ENCODE data around the gene TRIM40. TPM values are rescaled to one million over a fixed set of nuclear protein-coding genes. Genes with fewer than 3 reads are reported as not detected.

The TRIM40 gene, protein sequence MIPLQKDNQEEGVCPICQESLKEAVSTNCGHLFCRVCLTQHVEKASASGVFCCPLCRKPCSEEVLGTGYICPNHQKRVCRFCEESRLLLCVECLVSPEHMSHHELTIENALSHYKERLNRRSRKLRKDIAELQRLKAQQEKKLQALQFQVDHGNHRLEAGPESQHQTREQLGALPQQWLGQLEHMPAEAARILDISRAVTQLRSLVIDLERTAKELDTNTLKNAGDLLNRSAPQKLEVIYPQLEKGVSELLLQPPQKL
- polyA plus RNA-seq (2011; rRNA removed) (not detected in 2 replicates), polyA minus RNA-seq (2011; rRNA and poly(A)+ RNA removed) (not detected in 2 replicates)

DNA sequence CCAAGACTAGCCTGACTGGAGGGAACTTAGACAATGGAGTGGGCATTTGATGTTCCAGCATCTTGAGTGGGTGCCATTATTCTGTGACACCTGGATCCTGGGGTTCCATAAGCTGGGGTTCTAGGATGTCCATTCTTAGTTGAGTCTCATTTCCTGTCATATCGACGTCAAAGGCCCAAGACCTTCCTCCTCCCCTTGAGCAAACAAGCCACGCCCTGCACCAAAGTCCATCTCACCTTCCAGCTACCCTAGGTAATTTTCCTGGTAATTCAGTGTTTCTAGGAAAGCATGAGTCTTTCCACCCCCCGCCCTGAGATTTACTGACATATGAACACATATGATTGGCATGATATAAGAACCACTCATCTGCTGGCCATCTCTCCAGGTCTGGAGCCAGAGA is at the start of gene TRIM40:
TRIM40 (plus strand) TSS at position 384 of the 400 bp plus-strand sequence. CDS start 897 bp downstream, outside the sequence.
- ChIA-PET POLR2A (no interaction called here), CTCF (interaction anchor here (2.3 kb wide), 1 partner anchor 32 kb away, joined by 13 read pairs; no protein-coding TSS in a partner anchor)
- DNase-seq (ENCODE audit: low read depth) = no peak
- TF ChIP-seq, protein P1, sequence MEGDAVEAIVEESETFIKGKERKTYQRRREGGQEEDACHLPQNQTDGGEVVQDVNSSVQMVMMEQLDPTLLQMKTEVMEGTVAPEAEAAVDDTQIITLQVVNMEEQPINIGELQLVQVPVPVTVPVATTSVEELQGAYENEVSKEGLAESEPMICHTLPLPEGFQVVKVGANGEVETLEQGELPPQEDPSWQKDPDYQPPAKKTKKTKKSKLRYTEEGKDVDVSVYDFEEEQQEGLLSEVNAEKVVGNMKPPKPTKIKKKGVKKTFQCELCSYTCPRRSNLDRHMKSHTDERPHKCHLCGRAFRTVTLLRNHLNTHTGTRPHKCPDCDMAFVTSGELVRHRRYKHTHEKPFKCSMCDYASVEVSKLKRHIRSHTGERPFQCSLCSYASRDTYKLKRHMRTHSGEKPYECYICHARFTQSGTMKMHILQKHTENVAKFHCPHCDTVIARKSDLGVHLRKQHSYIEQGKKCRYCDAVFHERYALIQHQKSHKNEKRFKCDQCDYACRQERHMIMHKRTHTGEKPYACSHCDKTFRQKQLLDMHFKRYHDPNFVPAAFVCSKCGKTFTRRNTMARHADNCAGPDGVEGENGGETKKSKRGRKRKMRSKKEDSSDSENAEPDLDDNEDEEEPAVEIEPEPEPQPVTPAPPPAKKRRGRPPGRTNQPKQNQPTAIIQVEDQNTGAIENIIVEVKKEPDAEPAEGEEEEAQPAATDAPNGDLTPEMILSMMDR (IDR thresholded peaks at IDR 0.05; ENCODE audit: insufficient read depth, low read depth, low read length) = no peak
- Histone ChIP-seq H3K36me3 (ENCODE audit: control insufficient read depth, insufficient read depth, low read length) (no peaks in the 10 kb centered on the region), H3K27me3 (ENCODE audit: control insufficient read depth, insufficient read depth, low read length) (peaks cover 10% of the 10 kb centered on the region), H3K4me3 (ENCODE audit: low read depth, low read length) (no peak within 1 kb of the TSS)

GRCh38 chr6:30087876-30088275 is 48.1 kb upstream of the TRIM40 start:
- Histone ChIP-seq H3K4me3 (ENCODE audit: low read depth, low read length) (no peak overlapping the region), H3K36me3 (ENCODE audit: control insufficient read depth, insufficient read depth, low read length) (no peaks in the 10 kb centered on the region), H3K27me3 (ENCODE audit: control insufficient read depth, insufficient read depth, low read length) (peaks cover 2% of the 10 kb centered on the region; the same call in 1 of the 2 replicates)
- CTCF ChIA-PET = interaction anchor here (0.8 to 1.3 kb wide), 4 partner anchors 14 to 44 kb away, joined by 3 to 5 read pairs (median 4); no protein-coding TSS in a partner anchor
- no peak for DNase-seq (ENCODE audit: low read depth)
- POLR2A ChIA-PET = no interaction called here
- TF ChIP-seq, protein P1 (IDR thresholded peaks at IDR 0.05; ENCODE audit: insufficient read depth, low read depth, low read length) = no peak

GRCh38 chr6:30091577-30092381 is 44.2 kb upstream of the TRIM40 start:
- TF ChIP-seq, protein P1 (IDR thresholded peaks at IDR 0.05; ENCODE audit: insufficient read depth, low read depth, low read length) = no peak
- peaks cover 9% of the 10 kb centered on the region for H3K27me3 ChIP-seq (ENCODE audit: control insufficient read depth, insufficient read depth, low read length)
- H3K36me3 ChIP-seq (ENCODE audit: control insufficient read depth, insufficient read depth, low read length) = no peaks in the 10 kb centered on the region
- ChIA-PET CTCF (interaction anchor here (0.7 to 3.6 kb wide), 2 partner anchors 11 kb away, joined by 3 to 21 read pairs; no protein-coding TSS in a partner anchor), POLR2A (no interaction called here)
- peak; percentile 39 for DNase-seq (ENCODE audit: low read depth)
- H3K4me3 ChIP-seq (ENCODE audit: low read depth, low read length) = no peak overlapping the region

DNA sequence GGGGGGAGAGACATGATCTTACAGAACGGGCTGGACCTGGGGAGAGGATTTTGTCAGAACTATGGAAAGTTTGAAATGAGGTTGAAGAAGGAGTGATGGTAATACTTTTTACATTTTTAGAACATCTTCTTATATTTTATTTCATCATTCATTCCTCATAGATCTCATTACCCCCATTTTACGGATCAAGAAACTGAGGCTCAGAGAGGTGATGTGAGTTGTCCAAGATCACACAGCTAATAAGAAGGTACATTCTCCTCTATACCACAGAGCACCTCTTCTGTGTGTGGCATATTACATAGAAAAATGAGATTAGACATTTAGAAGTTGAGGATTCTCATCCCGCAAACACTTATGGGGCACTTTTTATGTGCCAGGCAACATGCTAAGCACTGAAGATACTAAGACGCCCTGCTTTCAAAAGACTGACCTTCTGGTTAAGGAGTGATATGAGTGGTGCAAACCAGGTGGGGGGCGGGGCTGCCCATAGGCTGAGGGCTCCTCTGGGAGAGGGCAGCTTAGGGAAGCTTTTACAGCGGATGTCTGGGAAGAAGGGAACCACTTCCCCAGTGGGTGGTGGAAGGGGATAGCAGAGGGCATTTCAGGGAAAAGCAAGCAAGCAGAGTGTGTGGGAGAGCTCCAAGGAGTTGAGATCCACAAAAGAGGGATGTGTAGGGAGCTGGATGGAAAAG is 42.9 kb upstream of the TRIM40 start:
- TF ChIP-seq, protein P1 (IDR thresholded peaks at IDR 0.05; ENCODE audit: insufficient read depth, low read depth, low read length) = no peak
- no peak overlapping the region for H3K4me3 ChIP-seq (ENCODE audit: low read depth, low read length)
- ChIA-PET CTCF (interaction anchor here (0.9 to 3.6 kb wide), 2 partner anchors 10 to 20 kb away, joined by 3 to 21 read pairs; no protein-coding TSS in a partner anchor), POLR2A (no interaction called here)
- no peaks in the 10 kb centered on the region for H3K36me3 ChIP-seq (ENCODE audit: control insufficient read depth, insufficient read depth, low read length)
- H3K27me3 ChIP-seq (ENCODE audit: control insufficient read depth, insufficient read depth, low read length) = peaks cover 10% of the 10 kb centered on the region
- DNase-seq (ENCODE audit: low read depth) = no peak

All from BJ (cell line).